ENCODE data around the gene HCRT.
"Not testable (repeated sequence)": the region's sequence is repeated elsewhere in the genome, so short reads cannot be mapped to it uniquely, and the experiment has no call there.

Gene HCRT

DNA sequence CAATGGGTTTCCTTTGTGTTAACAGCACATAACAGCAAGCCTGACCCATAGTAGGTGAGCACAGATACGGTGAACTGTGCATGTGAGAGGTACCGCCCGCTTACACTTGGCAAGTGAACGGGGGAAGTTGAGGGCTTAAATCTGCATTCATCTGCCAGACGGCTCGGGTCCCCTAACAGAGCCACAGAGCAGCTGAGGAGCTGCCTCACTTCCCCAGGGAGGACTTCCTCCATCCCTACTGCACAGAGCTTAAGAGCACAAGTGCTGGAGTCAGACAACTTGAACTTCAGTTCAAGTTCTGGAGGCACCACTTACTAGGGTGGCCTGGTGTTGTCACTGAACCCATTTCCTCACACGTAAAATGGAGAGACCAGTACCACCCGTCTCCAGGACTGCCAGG is 43.9 kb downstream of the HCRT start:
- no peaks in the 10 kb centered on the region for H3K27me3 ChIP-seq (ENCODE audit: insufficient read depth, poor library complexity, severe bottlenecking)
- H3K4me1 ChIP-seq (ENCODE audit: insufficient read depth, poor library complexity, severe bottlenecking) = peaks cover under 1% of the 10 kb centered on the region
- H3K4me3 ChIP-seq (ENCODE audit: severe bottlenecking) = no peak overlapping the region
- ATAC-seq (ENCODE audit: low read depth) (no peak), DNase-seq (ENCODE audit: low spot score) (no peak)
- H3K27ac ChIP-seq (ENCODE audit: poor library complexity, severe bottlenecking) = no peak overlapping the region
- TF ChIP-seq, protein P1, sequence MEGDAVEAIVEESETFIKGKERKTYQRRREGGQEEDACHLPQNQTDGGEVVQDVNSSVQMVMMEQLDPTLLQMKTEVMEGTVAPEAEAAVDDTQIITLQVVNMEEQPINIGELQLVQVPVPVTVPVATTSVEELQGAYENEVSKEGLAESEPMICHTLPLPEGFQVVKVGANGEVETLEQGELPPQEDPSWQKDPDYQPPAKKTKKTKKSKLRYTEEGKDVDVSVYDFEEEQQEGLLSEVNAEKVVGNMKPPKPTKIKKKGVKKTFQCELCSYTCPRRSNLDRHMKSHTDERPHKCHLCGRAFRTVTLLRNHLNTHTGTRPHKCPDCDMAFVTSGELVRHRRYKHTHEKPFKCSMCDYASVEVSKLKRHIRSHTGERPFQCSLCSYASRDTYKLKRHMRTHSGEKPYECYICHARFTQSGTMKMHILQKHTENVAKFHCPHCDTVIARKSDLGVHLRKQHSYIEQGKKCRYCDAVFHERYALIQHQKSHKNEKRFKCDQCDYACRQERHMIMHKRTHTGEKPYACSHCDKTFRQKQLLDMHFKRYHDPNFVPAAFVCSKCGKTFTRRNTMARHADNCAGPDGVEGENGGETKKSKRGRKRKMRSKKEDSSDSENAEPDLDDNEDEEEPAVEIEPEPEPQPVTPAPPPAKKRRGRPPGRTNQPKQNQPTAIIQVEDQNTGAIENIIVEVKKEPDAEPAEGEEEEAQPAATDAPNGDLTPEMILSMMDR (IDR thresholded peaks at IDR 0.05; ENCODE audit: poor library complexity, severe bottlenecking) = no peak
- no peaks in the 10 kb centered on the region for H3K9me3 ChIP-seq (ENCODE audit: severe bottlenecking)
- peaks cover 58% of the 10 kb centered on the region for H3K36me3 ChIP-seq (ENCODE audit: low read depth)

DNA sequence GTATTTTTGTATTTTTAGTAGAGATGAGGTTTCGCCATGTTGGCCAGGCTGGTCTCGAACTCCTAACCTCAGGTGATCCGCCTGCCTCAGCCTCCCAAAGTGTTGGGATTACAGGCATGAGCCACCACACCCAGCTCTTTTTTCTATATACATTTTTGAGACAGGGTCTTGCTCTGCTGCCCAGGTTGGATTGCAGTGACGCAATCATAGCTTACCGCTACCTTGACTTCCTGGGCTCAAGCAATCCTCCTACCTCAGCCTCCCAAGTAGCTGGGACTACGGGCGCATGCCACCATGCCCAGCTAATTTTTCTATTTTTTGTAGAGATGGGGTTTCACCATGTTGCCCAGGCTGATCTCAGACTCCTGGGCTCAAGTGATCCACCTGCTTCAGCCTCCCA is 44.6 kb downstream of the HCRT start:
- peaks cover 52% of the 10 kb centered on the region for H3K36me3 ChIP-seq (ENCODE audit: low read depth)
- H3K27ac ChIP-seq (ENCODE audit: poor library complexity, severe bottlenecking); H3K27me3 ChIP-seq (ENCODE audit: insufficient read depth, poor library complexity, severe bottlenecking); H3K4me1 ChIP-seq (ENCODE audit: insufficient read depth, poor library complexity, severe bottlenecking); H3K4me3 ChIP-seq (ENCODE audit: severe bottlenecking); ATAC-seq (ENCODE audit: low read depth); H3K9me3 ChIP-seq (ENCODE audit: severe bottlenecking); DNase-seq (ENCODE audit: low spot score): not testable (repeated sequence)

DNA sequence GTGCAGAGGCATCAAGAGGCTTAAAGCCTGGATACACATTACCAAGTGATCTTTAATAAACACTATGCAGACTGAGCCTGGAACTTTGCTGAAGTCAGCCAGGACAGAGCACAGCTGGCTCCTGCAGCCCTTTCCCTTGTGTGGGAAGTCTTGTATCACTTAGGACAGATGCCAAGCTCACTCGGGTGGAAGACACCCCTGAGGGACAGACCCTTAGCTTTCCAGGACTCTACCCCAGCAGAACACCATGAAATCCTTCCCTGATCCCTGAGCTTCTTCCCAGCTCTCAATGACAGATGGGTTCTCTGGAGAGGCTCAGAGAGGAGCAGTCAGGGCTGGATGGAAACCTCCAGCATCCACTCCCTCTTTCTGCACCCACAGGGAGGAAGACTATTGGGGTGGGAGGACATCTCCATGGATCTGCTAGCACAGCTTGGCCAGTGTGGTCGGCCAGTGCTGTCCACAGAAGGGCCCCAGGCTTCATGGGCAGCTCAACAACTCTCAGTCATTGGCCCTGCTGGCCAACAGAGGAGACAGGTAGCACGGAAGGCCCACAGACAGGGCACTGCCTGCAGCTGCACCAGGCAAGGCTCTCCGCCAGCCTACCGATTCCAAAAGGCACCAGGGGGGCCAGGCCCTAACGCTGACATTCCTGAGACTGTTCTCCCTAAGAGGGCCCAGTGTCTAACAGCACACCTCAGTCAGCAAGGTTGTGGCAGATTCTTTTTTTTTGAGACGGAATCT is 46.3 kb downstream of the HCRT start:
- ATAC-seq (ENCODE audit: low read depth) (no peak), DNase-seq (ENCODE audit: low spot score) (no peak)
- TF ChIP-seq, protein P1 (IDR thresholded peaks at IDR 0.05; ENCODE audit: poor library complexity, severe bottlenecking) = no peak
- no peaks in the 10 kb centered on the region for H3K9me3 ChIP-seq (ENCODE audit: severe bottlenecking)
- no peak overlapping the region for H3K4me3 ChIP-seq (ENCODE audit: severe bottlenecking)
- no peak overlapping the region for H3K27ac ChIP-seq (ENCODE audit: poor library complexity, severe bottlenecking)
- H3K27me3 ChIP-seq (ENCODE audit: insufficient read depth, poor library complexity, severe bottlenecking) = no peaks in the 10 kb centered on the region
- peaks cover 23% of the 10 kb centered on the region for H3K4me1 ChIP-seq (ENCODE audit: insufficient read depth, poor library complexity, severe bottlenecking)
- H3K36me3 ChIP-seq (ENCODE audit: low read depth) = peaks cover 38% of the 10 kb centered on the region

DNA sequence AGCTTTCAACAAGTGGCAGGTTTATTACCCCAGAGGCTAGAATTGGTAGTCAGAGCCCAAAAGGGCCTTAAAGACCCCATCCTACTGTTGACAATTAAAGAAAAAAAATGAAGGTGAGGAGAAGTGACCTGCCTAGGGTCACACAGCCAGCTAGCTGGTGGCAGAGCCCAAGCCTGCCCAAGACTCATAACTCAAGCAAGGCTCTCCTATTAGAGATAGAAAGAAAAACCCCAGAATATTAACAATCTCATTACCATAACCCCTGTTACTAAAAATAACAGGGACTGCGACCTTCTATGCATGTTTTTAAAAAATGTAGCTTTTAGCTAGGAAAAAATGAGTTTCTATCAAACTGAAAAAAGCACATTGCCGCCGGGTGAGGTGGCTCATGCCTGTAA is 48.6 kb downstream of the HCRT start:
- TF ChIP-seq, protein P1 (IDR thresholded peaks at IDR 0.05; ENCODE audit: poor library complexity, severe bottlenecking) = no peak
- Histone ChIP-seq H3K4me3 (ENCODE audit: severe bottlenecking) (no peak overlapping the region), H3K36me3 (ENCODE audit: low read depth) (peaks cover 29% of the 10 kb centered on the region), H3K9me3 (ENCODE audit: severe bottlenecking) (no peaks in the 10 kb centered on the region), H3K27ac (ENCODE audit: poor library complexity, severe bottlenecking) (peak overlapping the region; percentile 75), H3K4me1 (ENCODE audit: insufficient read depth, poor library complexity, severe bottlenecking) (peaks cover 35% of the 10 kb centered on the region), H3K27me3 (ENCODE audit: insufficient read depth, poor library complexity, severe bottlenecking) (no peaks in the 10 kb centered on the region)
- ATAC-seq (ENCODE audit: low read depth) = no peak
- no peak for DNase-seq (ENCODE audit: low spot score)

DNA sequence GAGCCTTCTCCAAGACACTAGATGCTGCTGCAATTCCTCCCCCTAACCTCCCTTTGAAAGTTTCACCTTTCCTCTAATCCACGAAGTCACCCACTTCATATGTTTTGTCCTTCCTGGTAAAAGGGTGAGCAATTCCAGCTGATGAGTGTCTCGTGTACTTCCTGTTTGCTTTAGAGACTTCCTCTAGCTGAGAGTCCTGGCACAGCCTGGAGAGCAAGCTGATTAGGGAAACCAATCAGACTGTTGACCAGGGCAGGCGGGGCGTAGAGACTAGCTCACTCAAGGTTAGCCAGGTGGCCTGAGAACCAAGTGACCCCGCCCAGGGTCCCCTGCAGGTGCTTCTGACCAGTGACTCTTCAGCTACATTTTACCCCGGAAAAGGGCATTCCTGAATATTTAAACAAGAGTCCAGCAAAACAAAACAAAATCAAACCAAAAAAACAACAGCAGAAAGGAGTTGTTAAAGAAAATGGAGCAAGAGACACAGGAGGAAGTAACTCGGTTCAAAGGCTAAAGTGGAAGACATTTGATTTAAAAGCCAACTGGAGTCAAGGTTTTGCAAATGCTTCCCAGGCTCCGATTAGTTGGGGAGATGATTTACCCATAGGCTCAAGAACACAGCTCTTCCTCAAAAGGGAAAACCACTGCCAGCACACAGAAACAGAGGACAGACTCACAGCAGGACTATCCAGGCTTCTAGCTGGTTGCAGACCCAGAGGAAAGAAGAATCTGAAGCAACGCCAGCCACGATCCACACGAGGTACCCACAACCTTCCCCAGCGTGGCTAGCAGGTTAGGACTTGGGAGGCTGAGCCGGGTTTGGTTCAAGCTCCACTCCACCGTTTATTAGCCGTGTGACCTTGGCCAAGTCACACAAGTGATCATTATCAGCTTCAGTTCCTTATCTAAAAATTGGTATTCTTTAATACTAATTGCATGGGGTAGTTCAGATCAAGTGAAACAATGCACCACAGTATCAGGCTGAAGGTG is 49.3 kb downstream of the HCRT start:
- Histone ChIP-seq H3K36me3 (ENCODE audit: low read depth) (peaks cover 29% of the 10 kb centered on the region), H3K4me3 (ENCODE audit: severe bottlenecking) (no peak overlapping the region)

More for the DNA sequence above, 49.3 kb downstream of the HCRT start:
- Histone ChIP-seq H3K27me3 (ENCODE audit: insufficient read depth, poor library complexity, severe bottlenecking) (no peaks in the 10 kb centered on the region), H3K9me3 (ENCODE audit: severe bottlenecking) (no peaks in the 10 kb centered on the region), H3K27ac (ENCODE audit: poor library complexity, severe bottlenecking) (peak overlapping the region; percentile 75), H3K4me1 (ENCODE audit: insufficient read depth, poor library complexity, severe bottlenecking) (peaks cover 35% of the 10 kb centered on the region)
- peak; percentile 95 for ATAC-seq (ENCODE audit: low read depth)
- DNase-seq (ENCODE audit: low spot score) = no peak
- TF ChIP-seq, protein P1 (IDR thresholded peaks at IDR 0.05; ENCODE audit: poor library complexity, severe bottlenecking) = no peak
